MCF 10A (cell line): ENCODE measurements around the gene GPR39. TPM values are rescaled to one million over a fixed set of nuclear protein-coding genes. Genes with fewer than 3 reads are reported as not detected.

ENCODE experiments used
- BruUV-seq: library from RNA; stranded (reverse); fragments of 400-500 nt; replicated peaks from 2 replicates; lab custom pipeline; 2021; lab: Mats Ljungman, UMichigan
- CTCF ChIA-PET: fragments of 300-600 bp; sonication (Branson Sonifier 250); formaldehyde crosslinking; extraction: SDS; loops from one replicate; lab custom pipeline; 2021; ENCODE audit warnings: antibody characterized with exemption, inconsistent platforms; lab: Yijun Ruan, JAX
- POLR2A ChIA-PET: fragments of 300-600, 350-650 bp; sonication (Branson Sonifier 250); formaldehyde crosslinking; extraction: SDS; loops from one replicate; lab custom pipeline; 2020; ENCODE audit warnings: antibody characterized with exemption, inconsistent platforms; lab: Yijun Ruan, JAX
- DNase-seq: peaks from one replicate; pipeline ENCODE4 v3.0.0-alpha.2; 2018; ENCODE audit not compliant: unreplicated experiment
- H3K27ac Mint-ChIP-seq: one replicate; pipeline ENCODE4 v1.8.0; 2022; ENCODE audit warnings: mild to moderate bottlenecking, low read depth, mixed read lengths; ENCODE audit not compliant: unreplicated experiment
- H3K27me3 Mint-ChIP-seq: one replicate; pipeline ENCODE4 v1.8.0; 2022; ENCODE audit warnings: mixed read lengths; ENCODE audit not compliant: insufficient read depth, unreplicated experiment
- H3K36me3 Mint-ChIP-seq: one replicate; pipeline ENCODE4 v1.8.0; 2022; ENCODE audit warnings: mild to moderate bottlenecking, moderate library complexity, mixed read lengths; ENCODE audit not compliant: insufficient read depth, unreplicated experiment
- H3K4me1 Mint-ChIP-seq: one replicate; pipeline ENCODE4 v1.8.0; 2022; ENCODE audit warnings: mixed read lengths; ENCODE audit not compliant: insufficient read depth, unreplicated experiment
- H3K4me3 Mint-ChIP-seq: one replicate; pipeline ENCODE4 v1.8.0; 2022; ENCODE audit warnings: mild to moderate bottlenecking, moderate library complexity, mixed read lengths; ENCODE audit not compliant: unreplicated experiment
- H3K9me3 Mint-ChIP-seq: one replicate; pipeline ENCODE4 v1.8.0; 2022; ENCODE audit warnings: mixed read lengths; ENCODE audit not compliant: unreplicated experiment
- intact Hi-C: fragments of 100-400 bp; cut with micrococcal nuclease; formaldehyde crosslinking; loops from 2 replicates; pipeline ENCODE4 v1.14.1; 2022
- total RNA-seq: library from RNA; stranded (reverse); gene quantifications from 2 replicates; pipeline ENCODE4 v1.2.3, GENCODE V29; 2022
- TF ChIP-seq, protein P1 (sequence below): fragments of 200-600 bp; IDR thresholded peaks from one replicate; pipeline ENCODE4 v1.8.0; 2022; ENCODE audit warnings: antibody characterized with exemption, mild to moderate bottlenecking; ENCODE audit not compliant: unreplicated experiment

Gene GPR39
- total RNA-seq, 1 experiment from 2014 or later = 7.2 TPM

DNA sequence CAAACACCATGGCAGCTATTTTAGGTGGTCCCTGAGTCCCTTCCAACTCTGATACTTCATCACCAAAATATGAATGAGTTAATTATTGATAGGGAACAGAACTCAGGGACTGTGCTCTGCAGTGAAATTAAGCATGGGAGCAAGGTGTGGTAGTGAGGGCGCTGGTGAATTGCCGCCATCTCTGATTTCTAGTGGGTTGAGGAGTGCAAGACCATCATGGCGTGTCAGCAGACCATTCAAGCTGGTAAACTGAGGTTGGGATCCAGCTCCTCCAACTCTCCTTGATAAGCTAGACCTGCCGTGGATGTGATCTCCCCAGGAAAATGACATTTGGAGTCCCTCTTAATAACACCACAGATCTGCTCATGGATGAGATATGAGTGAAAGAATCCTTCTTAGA lies 183.0 kb downstream of the GPR39 start:
- TF ChIP-seq, protein P1, sequence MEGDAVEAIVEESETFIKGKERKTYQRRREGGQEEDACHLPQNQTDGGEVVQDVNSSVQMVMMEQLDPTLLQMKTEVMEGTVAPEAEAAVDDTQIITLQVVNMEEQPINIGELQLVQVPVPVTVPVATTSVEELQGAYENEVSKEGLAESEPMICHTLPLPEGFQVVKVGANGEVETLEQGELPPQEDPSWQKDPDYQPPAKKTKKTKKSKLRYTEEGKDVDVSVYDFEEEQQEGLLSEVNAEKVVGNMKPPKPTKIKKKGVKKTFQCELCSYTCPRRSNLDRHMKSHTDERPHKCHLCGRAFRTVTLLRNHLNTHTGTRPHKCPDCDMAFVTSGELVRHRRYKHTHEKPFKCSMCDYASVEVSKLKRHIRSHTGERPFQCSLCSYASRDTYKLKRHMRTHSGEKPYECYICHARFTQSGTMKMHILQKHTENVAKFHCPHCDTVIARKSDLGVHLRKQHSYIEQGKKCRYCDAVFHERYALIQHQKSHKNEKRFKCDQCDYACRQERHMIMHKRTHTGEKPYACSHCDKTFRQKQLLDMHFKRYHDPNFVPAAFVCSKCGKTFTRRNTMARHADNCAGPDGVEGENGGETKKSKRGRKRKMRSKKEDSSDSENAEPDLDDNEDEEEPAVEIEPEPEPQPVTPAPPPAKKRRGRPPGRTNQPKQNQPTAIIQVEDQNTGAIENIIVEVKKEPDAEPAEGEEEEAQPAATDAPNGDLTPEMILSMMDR = no peak
- Mint-ChIP-seq H3K9me3 (peaks cover 7% of the 10 kb centered on the region), H3K27ac (no peak overlapping the region), H3K4me1 (no peaks in the 10 kb centered on the region), H3K36me3 (peaks cover 6% of the 10 kb centered on the region), H3K27me3 (no peaks in the 10 kb centered on the region), H3K4me3 (no peak overlapping the region)
- no TSS peak for BruUV-seq
- ChIA-PET CTCF (interaction anchor here (0.6 kb wide), 1 partner anchor 277 kb away, joined by 3 read pairs; no protein-coding TSS in a partner anchor), POLR2A (no interaction called here)
- intact Hi-C loops = no loop called here
- no peak for DNase-seq

- Mint-ChIP-seq H3K27me3 (no peaks in the 10 kb centered on the region), H3K36me3 (no peaks in the 10 kb centered on the region), H3K9me3 (no peaks in the 10 kb centered on the region), H3K27ac (no peak overlapping the region), H3K4me3 (no peak overlapping the region), H3K4me1 (no peaks in the 10 kb centered on the region)
- TF ChIP-seq, protein P1 = no peak
- POLR2A ChIA-PET = no interaction called here
- DNase-seq = no peak
- CTCF ChIA-PET = no interaction called here
- intact Hi-C loops = no loop called here
- BruUV-seq = no TSS peak
These were observed 188.0 kb downstream of the GPR39 start for GRCh38 chr2:132604561-132604960.

DNA sequence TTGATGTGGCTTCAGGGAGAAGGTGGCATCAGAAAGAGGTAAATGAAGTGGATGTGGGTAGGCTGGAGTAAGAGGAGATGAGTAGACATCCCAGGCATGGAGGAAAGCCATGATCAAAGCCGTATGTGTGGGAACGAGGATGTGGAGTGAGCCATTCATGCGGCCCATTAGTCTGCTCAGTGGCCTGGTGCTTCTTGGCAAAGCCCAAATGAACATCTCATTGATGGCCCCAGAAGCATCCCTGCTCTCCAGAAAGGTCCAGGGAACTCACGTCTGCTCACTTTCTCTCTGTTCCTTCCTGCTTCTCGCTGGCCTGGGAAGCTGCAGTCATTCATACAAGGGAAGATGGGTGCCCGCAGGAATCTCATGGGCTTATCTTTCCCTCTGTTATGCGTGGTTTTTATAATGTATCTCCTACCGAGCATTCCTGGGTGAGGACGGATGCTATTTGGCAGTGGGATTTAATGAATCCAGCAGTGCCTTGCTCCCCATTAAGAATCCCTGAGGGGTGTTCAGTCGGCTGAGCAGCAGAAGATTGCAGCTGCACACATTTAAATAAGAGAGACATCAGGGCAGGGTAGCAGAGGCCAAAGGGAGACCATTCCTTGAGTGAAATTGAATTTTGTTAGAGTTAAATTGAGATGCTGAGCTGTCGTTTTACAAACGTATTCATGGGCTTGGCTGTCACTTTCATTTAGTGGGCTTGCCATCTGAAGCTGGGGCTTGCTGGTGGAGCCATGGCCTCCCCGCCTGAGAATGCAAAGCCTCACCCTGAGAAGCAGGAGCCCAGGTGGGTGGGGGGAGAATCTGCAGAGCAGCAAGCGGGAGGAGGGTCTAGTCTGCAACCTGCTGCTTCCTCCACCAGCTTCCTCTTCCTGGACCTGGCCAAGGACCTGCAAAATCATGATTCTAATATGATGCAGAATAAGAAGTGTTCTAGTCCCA lies 188.9 kb downstream of the GPR39 start:
- Mint-ChIP-seq H3K4me1 (no peaks in the 10 kb centered on the region), H3K27ac (no peak overlapping the region), H3K36me3 (no peaks in the 10 kb centered on the region), H3K4me3 (no peak overlapping the region), H3K9me3 (no peaks in the 10 kb centered on the region), H3K27me3 (no peaks in the 10 kb centered on the region)
- BruUV-seq = no TSS peak
- intact Hi-C loops = no loop called here
- TF ChIP-seq, protein P1 = no peak
- no peak for DNase-seq
- ChIA-PET CTCF (interaction anchor here (0.5 to 0.7 kb wide), 2 partner anchors 13 to 237 kb away, joined by 3 read pairs; no protein-coding TSS in a partner anchor), POLR2A (no interaction called here)

GRCh38 chr2:132606649-132607048 lies 190.0 kb downstream of the GPR39 start:
- TF ChIP-seq, protein P1 = no peak
- intact Hi-C loops = no loop called here
- no peaks in the 10 kb centered on the region for H3K27me3 Mint-ChIP-seq
- no peak for DNase-seq
- no TSS peak for BruUV-seq
- H3K9me3 Mint-ChIP-seq = no peaks in the 10 kb centered on the region
- ChIA-PET POLR2A (no interaction called here), CTCF (interaction anchor here (0.7 to 1.2 kb wide), 2 partner anchors 14 to 15 kb away, joined by 3 to 4 read pairs; no protein-coding TSS in a partner anchor)
- no peak overlapping the region for H3K4me3 Mint-ChIP-seq
- no peak overlapping the region for H3K27ac Mint-ChIP-seq
- H3K36me3 Mint-ChIP-seq = no peaks in the 10 kb centered on the region
- H3K4me1 Mint-ChIP-seq = no peaks in the 10 kb centered on the region
